GM23248 (cell line): ENCODE measurements around the gene OLIG2. TPM values are rescaled to one million over a fixed set of nuclear protein-coding genes. Genes with fewer than 3 reads are reported as not detected.

Experiments
- DNase-seq: peaks from one replicate; pipeline ENCODE4 v3.0.0-alpha.2; 2015
- H2AFZ ChIP-seq: fragments of 200-600 bp; sonication (generic); 2 replicates; pipeline ENCODE4 v1.6.1; 2016; ENCODE audit warnings: antibody characterized with exemption
- H3F3A ChIP-seq: fragments of 200-600 bp; sonication (generic); 2 replicates; pipeline ENCODE4 v1.6.1; 2016; ENCODE audit warnings: mild to moderate bottlenecking, antibody characterized with exemption, mixed run types; ENCODE audit not compliant: insufficient read depth
- H3K27ac ChIP-seq: fragments of 200-600 bp; sonication (generic); 2 replicates; pipeline ENCODE4 v1.5.1; 2016; ENCODE audit warnings: mild to moderate bottlenecking
- H3K27me3 ChIP-seq: fragments of 200-600 bp; sonication (generic); replicated peaks from 2 replicates; pipeline ENCODE4 v1.6.1; 2016; ENCODE audit warnings: mild to moderate bottlenecking; ENCODE audit not compliant: insufficient read depth
- H3K36me3 ChIP-seq: fragments of 200-600 bp; sonication (generic); 2 replicates; pipeline ENCODE4 v1.6.1; 2016; ENCODE audit warnings: low read depth, mild to moderate bottlenecking
- H3K4me1 ChIP-seq: fragments of 200-600 bp; sonication (generic); 2 replicates; pipeline ENCODE4 v1.6.1; 2016; ENCODE audit warnings: mild to moderate bottlenecking; ENCODE audit not compliant: insufficient read depth
- H3K4me2 ChIP-seq: fragments of 200-600 bp; sonication (generic); one replicate; pipeline ENCODE4 v1.6.1; 2016; ENCODE audit warnings: mild to moderate bottlenecking; ENCODE audit not compliant: unreplicated experiment
- H3K4me3 ChIP-seq: fragments of 200-600 bp; sonication (generic); 2 replicates; pipeline ENCODE4 v1.5.1; 2016; ENCODE audit warnings: mild to moderate bottlenecking
- H3K79me2 ChIP-seq: fragments of 200-600 bp; sonication (generic); 2 replicates; pipeline ENCODE4 v1.6.1; 2016; ENCODE audit warnings: mild to moderate bottlenecking; ENCODE audit not compliant: insufficient read depth
- H3K9ac ChIP-seq: fragments of 200-600 bp; sonication (generic); 2 replicates; pipeline ENCODE4 v1.6.1; 2016; ENCODE audit warnings: mild to moderate bottlenecking
- H3K9me2 ChIP-seq: fragments of 200-600 bp; sonication (generic); 2 replicates; pipeline ENCODE4 v1.6.1; 2016; ENCODE audit warnings: mixed run types, mild to moderate bottlenecking, moderate library complexity; ENCODE audit not compliant: insufficient read depth
- H3K9me3 ChIP-seq: fragments of 200-600 bp; sonication (generic); one replicate; pipeline ENCODE4 v1.6.1; 2017; ENCODE audit warnings: low read depth
- H4K20me1 ChIP-seq: fragments of 200-600 bp; sonication (generic); 2 replicates; pipeline ENCODE4 v1.6.0; 2016; ENCODE audit not compliant: insufficient read depth
- EZH2 ChIP-seq: fragments of 200-600 bp; sonication (generic); IDR thresholded peaks from 2 replicates; pipeline ENCODE4 v1.6.1; 2018; ENCODE audit warnings: antibody characterized with exemption, mild to moderate bottlenecking; ENCODE audit not compliant: insufficient read depth, poor library complexity, severe bottlenecking
- EZH2phosphoT487 ChIP-seq: fragments of 200-600 bp; sonication (generic); IDR thresholded peaks from 2 replicates; pipeline ENCODE4 v1.6.1; 2018; ENCODE audit warnings: antibody characterized with exemption, moderate library complexity, mild to moderate bottlenecking, low read depth; ENCODE audit not compliant: insufficient read depth
- WGBS, 2 experiments: methylation state at CpG; one replicate each; pipeline ENCODE4 v1.1.6; 2015 to 2017; ENCODE audit warnings: low lambda C conversion rate in 2 of 2, low coverage in 1 of 2; ENCODE audit errors: missing lambda C conversion rate in 2 of 2; 5-methylcytosine and 5-hydroxymethylcytosine counted together
- in situ Hi-C: fragments of 300-500 bp; cut with MboI; formaldehyde crosslinking; loops from 2 replicates; pipeline ENCODE4 v1.15.0; 2020
- polyA plus RNA-seq: library from polyadenylated mRNA; unstranded; fragments of >200 nt; fragmentation: Nextera tagmentation; extraction: Ambion mirVana; gene quantifications from 2 replicates; pipeline ENCODE4 v1.2.1, GENCODE V29; 2016
- total RNA-seq: library from RNA; depleted of rRNA; stranded (reverse); fragments of >200 nt; shearing (Covaris generic); gene quantifications from 2 replicates; pipeline ENCODE4 v1.2.3, GENCODE V29; 2014

The OLIG2 gene
- total and polyA plus RNA-seq, 2 experiments from 2014 or later, result not detected

GRCh38 chr21:33031152-33031911 is 5.6 kb downstream of the OLIG2 start:
- Histone ChIP-seq H3K79me2 (no peaks in the 10 kb centered on the region), H3K9me3 (no peaks in the 10 kb centered on the region), H3K27me3 (peaks cover 84% of the 10 kb centered on the region), H4K20me1 (no peaks in the 10 kb centered on the region), H3K9ac (no peak overlapping the region), H3K4me3 (no peak overlapping the region), H3K9me2 (no peaks in the 10 kb centered on the region), H3F3A (no peaks in the 10 kb centered on the region), H3K4me1 (peaks cover 4% of the 10 kb centered on the region), H2AFZ (no peak overlapping the region), H3K27ac (no peak overlapping the region), H3K36me3 (no peaks in the 10 kb centered on the region), H3K4me2 (no peak overlapping the region)
- TF ChIP-seq EZH2 (peak; percentile 37), EZH2phosphoT487 (no peak)
- WGBS, 2 experiments, result 7 to 10% methylated on average over 10 of the region's 10 CpGs
- in situ Hi-C loops, result no loop called here
- no peak for DNase-seq

- no peaks in the 10 kb centered on the region for H4K20me1 ChIP-seq
- no peak overlapping the region for H3K27ac ChIP-seq
- H3K4me1 ChIP-seq, result peaks cover 11% of the 10 kb centered on the region
- H3F3A ChIP-seq, result no peaks in the 10 kb centered on the region
- H3K79me2 ChIP-seq, result no peaks in the 10 kb centered on the region
- in situ Hi-C loops, result no loop called here
- no peak for DNase-seq
- no peak overlapping the region for H3K4me3 ChIP-seq
- peaks cover 75% of the 10 kb centered on the region for H3K27me3 ChIP-seq
- no peak overlapping the region for H2AFZ ChIP-seq
- H3K9me3 ChIP-seq, result no peaks in the 10 kb centered on the region
- H3K36me3 ChIP-seq, result no peaks in the 10 kb centered on the region
- H3K4me2 ChIP-seq, result no peak overlapping the region
- H3K9ac ChIP-seq, result no peak overlapping the region
- TF ChIP-seq EZH2phosphoT487, result no peak; the same call in 1 of the 2 replicates
- no peak for TF ChIP-seq EZH2
- WGBS, 2 experiments, result 20 to 24% methylated on average over 10 of the region's 10 CpGs
- no peaks in the 10 kb centered on the region for H3K9me2 ChIP-seq
These were observed 6.8 kb downstream of the OLIG2 start for GRCh38 chr21:33032434-33033047.

GRCh38 chr21:33033094-33033951 is 7.6 kb downstream of the OLIG2 start:
- TF ChIP-seq EZH2 (peak; percentile 63), EZH2phosphoT487 (0 out of 2 replicates have a peak, but pooled peaks have one; percentile 27)
- Histone ChIP-seq H3K4me1 (peaks cover 11% of the 10 kb centered on the region), H3K9me2 (no peaks in the 10 kb centered on the region), H3K36me3 (no peaks in the 10 kb centered on the region), H3K9me3 (no peaks in the 10 kb centered on the region), H4K20me1 (no peaks in the 10 kb centered on the region), H3K27me3 (peaks cover 67% of the 10 kb centered on the region), H3K4me2 (no peak overlapping the region), H3K4me3 (no peak overlapping the region), H3K9ac (no peak overlapping the region), H3K79me2 (no peaks in the 10 kb centered on the region), H2AFZ (no peak overlapping the region), H3F3A (no peaks in the 10 kb centered on the region), H3K27ac (no peak overlapping the region)
- in situ Hi-C loops, result no loop called here
- DNase-seq, result no peak
- 3 to 6% methylated on average over 42 to 74 of the region's 76 CpGs for WGBS, 2 experiments

- Histone ChIP-seq H3K27ac (no peak overlapping the region), H3K36me3 (no peaks in the 10 kb centered on the region), H3K4me3 (no peak overlapping the region), H3K4me2 (no peak overlapping the region), H3K4me1 (peaks cover 11% of the 10 kb centered on the region), H3K9ac (no peak overlapping the region), H4K20me1 (no peaks in the 10 kb centered on the region), H3K9me3 (no peaks in the 10 kb centered on the region), H3F3A (no peaks in the 10 kb centered on the region), H3K27me3 (peaks cover 61% of the 10 kb centered on the region), H3K9me2 (no peaks in the 10 kb centered on the region), H2AFZ (no peak overlapping the region), H3K79me2 (no peaks in the 10 kb centered on the region)
- WGBS, 2 experiments, result 35 to 36% methylated on average over 19 to 20 of the region's 20 CpGs
- DNase-seq, result no peak
- in situ Hi-C loops, result no loop called here
- TF ChIP-seq EZH2 (no peak), EZH2phosphoT487 (no peak)
These were observed 8.3 kb downstream of the OLIG2 start for GRCh38 chr21:33033961-33034413.
